Breast epithelium (tissue), 3 donors: ENCODE results near the gene BABAM1.

Experiments
- CTCF ChIP-seq, 3 donors: fragments of 450-650 bp; IDR thresholded peaks; one replicate each; pipeline ENCODE4 v1.5.1; 2016 to 2017; ENCODE audit warnings: antibody characterized with exemption in 3 of 3, mild to moderate bottlenecking in 3 of 3, moderate library complexity in 3 of 3
- POLR2A ChIP-seq: fragments of 450-650 bp; IDR thresholded peaks from one replicate; pipeline ENCODE4 v1.6.1; 2016; ENCODE audit warnings: antibody characterized with exemption, mild to moderate bottlenecking, moderate library complexity

GRCh38 chr19:17240826-17241399, 26.3 kb upstream of the BABAM1 start:
- TF ChIP-seq CTCF (IDR thresholded peaks at IDR 0.05): no peak
- TF ChIP-seq POLR2A: no peak
